GM12878 (cell line): Measurements from ENCODE around the gene MAGI3. TPM values are rescaled to one million over a fixed set of nuclear protein-coding genes. Genes with fewer than 3 reads are reported as not detected.

Experiments used
- ATAC-seq: fragments of 200-7000 bp; cut with Tn5 transposase; 3 replicates; pipeline ENCODE4 v1.9.1; 2020; ENCODE audit warnings: mild to moderate bottlenecking, moderate library complexity
- BruUV-seq: library from RNA; stranded (reverse); fragments of 400-500 nt; replicated peaks from 2 replicates; lab custom pipeline; 2021; lab: Mats Ljungman, UMichigan
- CTCF ChIA-PET: fragments of 300-600 bp; sonication (Branson Sonifier 250); formaldehyde crosslinking; extraction: SDS; loops from one replicate; lab custom pipeline; 2021; ENCODE audit warnings: inconsistent platforms; lab: Yijun Ruan, JAX
- POLR2A ChIA-PET: fragments of 350-600 bp; formaldehyde crosslinking; extraction: SDS; loops from one replicate; lab custom pipeline; 2021; ENCODE audit warnings: inconsistent platforms; lab: Charles Lee
- RAD21 ChIA-PET: fragments of 300-600 bp; sonication (Branson Sonifier 250); formaldehyde crosslinking; loops from one replicate; lab custom pipeline; 2023; ENCODE audit warnings: antibody characterized with exemption; ENCODE audit not compliant: unreplicated experiment; lab: Charles Lee
- SMC1A ChIA-PET: fragments of 300-600 bp; sonication (Branson Sonifier 250); formaldehyde crosslinking; loops from one replicate; lab custom pipeline; 2023; ENCODE audit not compliant: unreplicated experiment, uncharacterized antibody; lab: Charles Lee
- DNase-seq: peaks from one replicate; pipeline ENCODE4 v3.0.0-alpha.2; 2011; ENCODE audit warnings: low read depth, low spot score
- FAIRE-seq: peaks from 3 replicates; lab custom pipeline; 2011; peaks lifted over from hg19 to GRCh38; lab: Jason Lieb, UNC
- H2AFZ ChIP-seq: 2 replicates; pipeline ENCODE4 v1.6.0; 2011; ENCODE audit warnings: low read depth, low read length, control low read depth; ENCODE audit not compliant: control insufficient read depth
- H3K27ac ChIP-seq: 2 replicates; pipeline ENCODE4 v1.5.1; 2011; ENCODE audit warnings: control low read depth; ENCODE audit not compliant: control insufficient read depth, insufficient read depth
- H3K27me3 ChIP-seq, 2 experiments: replicated peaks in 1 of 2; 2 replicates each; pipeline versions ENCODE4 v1.6.0 to v1.6.1; 2011; ENCODE audit warnings: low read length in 1 of 2; ENCODE audit not compliant: control insufficient read depth in 2 of 2, insufficient read depth in 2 of 2
- H3K36me3 ChIP-seq, 2 experiments: 2 replicates each; pipeline ENCODE4 v1.5.1; 2011; ENCODE audit warnings: low read length in 1 of 2; ENCODE audit not compliant: control insufficient read depth in 2 of 2, insufficient read depth in 2 of 2
- H3K4me1 ChIP-seq: 2 replicates; pipeline ENCODE4 v1.6.1; 2011; ENCODE audit warnings: mild to moderate bottlenecking, low read length, moderate library complexity, mixed read lengths; ENCODE audit not compliant: control insufficient read depth, insufficient read depth
- H3K4me2 ChIP-seq: 2 replicates; pipeline ENCODE4 v1.6.0; 2011; ENCODE audit warnings: control low read depth; ENCODE audit not compliant: control insufficient read depth, insufficient read depth
- H3K4me3 ChIP-seq: fragments of 200-600 bp; sonication (generic); 2 replicates; pipeline ENCODE4 v1.5.1; 2016
- H3K79me2 ChIP-seq: 2 replicates; pipeline ENCODE4 v1.6.0; 2011; ENCODE audit warnings: low read length; ENCODE audit not compliant: control insufficient read depth, insufficient read depth
- H3K9ac ChIP-seq: 2 replicates; pipeline ENCODE4 v1.8.0; 2011; ENCODE audit warnings: low read length, control low read depth, mixed read lengths; ENCODE audit not compliant: control insufficient read depth, insufficient read depth
- H3K9me3 ChIP-seq: replicated peaks from 3 replicates; pipeline ENCODE4 v1.5.1; 2011; ENCODE audit warnings: mild to moderate bottlenecking, low read length; ENCODE audit not compliant: control insufficient read depth, insufficient read depth
- H4K20me1 ChIP-seq: 2 replicates; pipeline ENCODE4 v1.6.0; 2011; ENCODE audit not compliant: control insufficient read depth, insufficient read depth
- CBX3 ChIP-seq: fragments of 200-600 bp; sonication (generic); IDR thresholded peaks from 2 replicates; pipeline ENCODE4 v1.6.1; 2016; ENCODE audit warnings: low read depth, borderline replicate concordance
- CREB1 ChIP-seq: IDR thresholded peaks from 2 replicates; pipeline ENCODE4 v1.6.1; 2012; ENCODE audit warnings: low read depth, mild to moderate bottlenecking, inconsistent platforms
- KDM1A ChIP-seq: fragments of 200-600 bp; sonication (generic); IDR thresholded peaks from 2 replicates; pipeline ENCODE4 v1.6.1; 2016; ENCODE audit warnings: borderline replicate concordance
- NBN ChIP-seq: fragments of 450-650 bp; IDR thresholded peaks from 2 replicates; pipeline ENCODE4 v1.6.1; 2016
- PAX8 ChIP-seq: fragments of 450-650 bp; IDR thresholded peaks from 2 replicates; pipeline ENCODE4 v1.6.1; 2017; ENCODE audit warnings: mild to moderate bottlenecking, moderate library complexity
- WGBS: methylation state at CpG from one replicate; pipeline ENCODE4 v1.1.6; 2016; ENCODE audit warnings: low lambda C conversion rate; ENCODE audit not compliant: insufficient replicate concordance, insufficient coverage; ENCODE audit errors: missing lambda C conversion rate; 5-methylcytosine and 5-hydroxymethylcytosine counted together
- in situ Hi-C: fragments of 300-500 bp; cut with MboI; formaldehyde crosslinking; loops from 9 replicates; pipeline ENCODE4 v1.14.3; 2018; ENCODE audit warnings: mixed read lengths
- intact Hi-C: fragments of 100-400 bp; cut with micrococcal nuclease; formaldehyde crosslinking; loops from one replicate; pipeline ENCODE4 v1.14.2; 2022; ENCODE audit not compliant: unreplicated experiment
- polyA plus RNA-seq, 11 experiments: library from polyadenylated mRNA; depleted of rRNA in 4 of 11; unstranded in 6 of 11; stranded (reverse) in 5 of 11; fragments of >200 nt; fragmentation: Nextera tagmentation in 4 of 11; fragmentation: Illumina TruSeq in 1 of 11; extraction: Ambion mirVana in 4 of 11; extraction: Trizol in 1 of 11; gene quantifications; 1 replicate in 1 of 11; 2 replicates in 10 of 11; pipeline versions ENCODE4 v1.2.1 to v1.2.3, GENCODE V29; 2011 to 2016; ENCODE audit warnings: inconsistent platforms in 2 of 11, missing spikeins in 2 of 11, low read depth in 1 of 11
- total RNA-seq, 4 experiments: library from RNA; depleted of rRNA in 3 of 4; stranded (reverse); fragments of >200 nt in 3 of 4; fragmentation: Illumina TruSeq in 1 of 4; extraction: Trizol in 1 of 4; gene quantifications; 2 replicates each; pipeline versions ENCODE4 v1.2.1 to v1.2.3, GENCODE V29; 2013 to 2021
- TF ChIP-seq, protein P1 (sequence below): IDR thresholded peaks from 2 replicates; pipeline ENCODE4 v1.6.1; 2012; ENCODE audit warnings: low read length, inconsistent platforms
- TF ChIP-seq, protein P2 (sequence below): fragments of 450-650 bp; IDR thresholded peaks from 2 replicates; pipeline ENCODE4 v1.6.1; 2017; ENCODE audit warnings: mild to moderate bottlenecking
- TF ChIP-seq, protein P3 (sequence below): fragments of 450-650 bp; IDR thresholded peaks from 2 replicates; pipeline ENCODE4 v1.6.1; 2017; ENCODE audit warnings: low read depth, mild to moderate bottlenecking, moderate library complexity

MAGI3 gene
- total and polyA plus RNA-seq, 10 of the 15 experiments (the other 5 are each of a cell fraction or from before 2014, with no cell fraction given): 0.17 to 0.65 (median 0.32) TPM

DNA sequence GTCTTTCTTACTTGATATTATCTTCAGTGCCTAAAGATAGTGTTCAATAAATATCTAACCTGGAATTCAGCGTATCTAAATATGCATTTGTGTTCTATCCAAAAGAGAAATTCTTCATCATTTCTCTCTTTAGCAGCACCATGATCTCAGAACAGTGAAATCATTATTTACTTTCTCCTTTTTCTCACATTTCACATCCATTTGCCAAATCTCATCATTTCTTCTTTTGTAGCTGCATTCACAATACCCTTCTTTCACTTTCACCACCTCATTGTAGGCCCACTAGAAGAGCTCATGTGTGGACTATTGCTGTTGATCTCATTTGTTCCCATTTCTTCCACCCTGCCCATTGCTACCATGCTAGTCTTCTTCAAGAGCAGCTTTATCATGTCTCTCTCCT lies 191.0 kb downstream of the MAGI3 start:
- H3K4me3 ChIP-seq: no peak overlapping the region
- intact Hi-C loops: no loop called here
- CTCF ChIA-PET: no interaction called here

DNA sequence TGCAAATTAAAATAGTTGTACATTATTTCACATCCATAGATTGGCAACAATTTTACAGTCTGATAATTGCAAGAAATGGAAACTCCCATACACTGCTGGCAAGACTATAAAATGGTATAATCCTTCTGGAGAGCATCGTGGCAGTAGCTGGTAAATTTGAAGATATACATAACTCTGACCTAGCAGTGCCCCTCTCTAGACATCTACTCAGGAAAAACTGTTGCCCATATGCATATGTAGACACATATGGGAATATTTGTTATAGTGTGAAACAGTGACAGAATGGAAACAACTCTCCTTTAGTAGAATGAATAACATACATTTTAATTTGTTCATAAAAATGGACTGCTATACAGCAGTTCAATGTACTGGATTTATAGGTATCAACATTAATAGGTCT lies 191.8 kb downstream of the MAGI3 start:
- FAIRE-seq: no peak
- no peaks in the 10 kb centered on the region for H3K4me1 ChIP-seq
- SMC1A ChIA-PET: no interaction called here
- no peak for ATAC-seq
- POLR2A ChIA-PET: no interaction called here
- CTCF ChIA-PET: no interaction called here
- H3K79me2 ChIP-seq: no peaks in the 10 kb centered on the region
- in situ Hi-C loops (no loop called here), intact Hi-C loops (no loop called here)
- no peak for DNase-seq
- H3K27ac ChIP-seq: no peak overlapping the region
- no peaks in the 10 kb centered on the region; a peak in 1 of 4 replicates for H3K27me3 ChIP-seq
- H3K36me3 ChIP-seq: no peaks in the 10 kb centered on the region
- H2AFZ ChIP-seq: no peak overlapping the region
- no TSS peak for BruUV-seq
- H3K9me3 ChIP-seq: no peaks in the 10 kb centered on the region
- H3K9ac ChIP-seq: no peak overlapping the region
- H3K4me3 ChIP-seq: no peak overlapping the region
- RAD21 ChIA-PET: no interaction called here
- TF ChIP-seq, protein P1, sequence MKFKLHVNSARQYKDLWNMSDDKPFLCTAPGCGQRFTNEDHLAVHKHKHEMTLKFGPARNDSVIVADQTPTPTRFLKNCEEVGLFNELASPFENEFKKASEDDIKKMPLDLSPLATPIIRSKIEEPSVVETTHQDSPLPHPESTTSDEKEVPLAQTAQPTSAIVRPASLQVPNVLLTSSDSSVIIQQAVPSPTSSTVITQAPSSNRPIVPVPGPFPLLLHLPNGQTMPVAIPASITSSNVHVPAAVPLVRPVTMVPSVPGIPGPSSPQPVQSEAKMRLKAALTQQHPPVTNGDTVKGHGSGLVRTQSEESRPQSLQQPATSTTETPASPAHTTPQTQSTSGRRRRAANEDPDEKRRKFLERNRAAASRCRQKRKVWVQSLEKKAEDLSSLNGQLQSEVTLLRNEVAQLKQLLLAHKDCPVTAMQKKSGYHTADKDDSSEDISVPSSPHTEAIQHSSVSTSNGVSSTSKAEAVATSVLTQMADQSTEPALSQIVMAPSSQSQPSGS: no peak
- TF ChIP-seq CREB1 (no peak), NBN (no peak), KDM1A (no peak), CBX3 (no peak)
- TF ChIP-seq, protein P2, sequence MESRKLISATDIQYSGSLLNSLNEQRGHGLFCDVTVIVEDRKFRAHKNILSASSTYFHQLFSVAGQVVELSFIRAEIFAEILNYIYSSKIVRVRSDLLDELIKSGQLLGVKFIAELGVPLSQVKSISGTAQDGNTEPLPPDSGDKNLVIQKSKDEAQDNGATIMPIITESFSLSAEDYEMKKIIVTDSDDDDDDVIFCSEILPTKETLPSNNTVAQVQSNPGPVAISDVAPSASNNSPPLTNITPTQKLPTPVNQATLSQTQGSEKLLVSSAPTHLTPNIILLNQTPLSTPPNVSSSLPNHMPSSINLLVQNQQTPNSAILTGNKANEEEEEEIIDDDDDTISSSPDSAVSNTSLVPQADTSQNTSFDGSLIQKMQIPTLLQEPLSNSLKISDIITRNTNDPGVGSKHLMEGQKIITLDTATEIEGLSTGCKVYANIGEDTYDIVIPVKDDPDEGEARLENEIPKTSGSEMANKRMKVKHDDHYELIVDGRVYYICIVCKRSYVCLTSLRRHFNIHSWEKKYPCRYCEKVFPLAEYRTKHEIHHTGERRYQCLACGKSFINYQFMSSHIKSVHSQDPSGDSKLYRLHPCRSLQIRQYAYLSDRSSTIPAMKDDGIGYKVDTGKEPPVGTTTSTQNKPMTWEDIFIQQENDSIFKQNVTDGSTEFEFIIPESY: no peak
- TF ChIP-seq, protein P3, sequence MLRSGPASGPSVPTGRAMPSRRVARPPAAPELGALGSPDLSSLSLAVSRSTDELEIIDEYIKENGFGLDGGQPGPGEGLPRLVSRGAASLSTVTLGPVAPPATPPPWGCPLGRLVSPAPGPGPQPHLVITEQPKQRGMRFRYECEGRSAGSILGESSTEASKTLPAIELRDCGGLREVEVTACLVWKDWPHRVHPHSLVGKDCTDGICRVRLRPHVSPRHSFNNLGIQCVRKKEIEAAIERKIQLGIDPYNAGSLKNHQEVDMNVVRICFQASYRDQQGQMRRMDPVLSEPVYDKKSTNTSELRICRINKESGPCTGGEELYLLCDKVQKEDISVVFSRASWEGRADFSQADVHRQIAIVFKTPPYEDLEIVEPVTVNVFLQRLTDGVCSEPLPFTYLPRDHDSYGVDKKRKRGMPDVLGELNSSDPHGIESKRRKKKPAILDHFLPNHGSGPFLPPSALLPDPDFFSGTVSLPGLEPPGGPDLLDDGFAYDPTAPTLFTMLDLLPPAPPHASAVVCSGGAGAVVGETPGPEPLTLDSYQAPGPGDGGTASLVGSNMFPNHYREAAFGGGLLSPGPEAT: no peak
- no peak overlapping the region for H3K4me2 ChIP-seq
- 56% methylated on average over 1 of the region's 1 CpG for WGBS
- H4K20me1 ChIP-seq: no peaks in the 10 kb centered on the region

More for the DNA sequence above, 191.0 kb downstream of the MAGI3 start:
- no peaks in the 10 kb centered on the region for H3K4me1 ChIP-seq
- H3K9me3 ChIP-seq: no peaks in the 10 kb centered on the region
- ChIA-PET POLR2A (no interaction called here), SMC1A (no interaction called here)
- H3K79me2 ChIP-seq: no peaks in the 10 kb centered on the region
- no peaks in the 10 kb centered on the region for H3K36me3 ChIP-seq
- no peak overlapping the region for H2AFZ ChIP-seq
- H3K27ac ChIP-seq: no peak overlapping the region
- TF ChIP-seq PAX8: no peak
- TF ChIP-seq, all 136 proteins: peak for 0
- Histone ChIP-seq H3K27me3 (no peaks in the 10 kb centered on the region; a peak in 1 of 4 replicates), H4K20me1 (no peaks in the 10 kb centered on the region), H3K4me2 (no peak overlapping the region), H3K9ac (no peak overlapping the region)
- WGBS: 30% methylated on average over 1 of the region's 1 CpG
- RAD21 ChIA-PET: no interaction called here
- no TSS peak for BruUV-seq
- in situ Hi-C loops: no loop called here
- ATAC-seq (no peak), DNase-seq (no peak), FAIRE-seq (no peak)
